HG03469 (cell line): ENCODE measurements around the gene PCARE.

Experiments
- ATAC-seq: cut with Tn5 transposase; IDR thresholded peaks from one replicate; pipeline ENCODE4 v1.9.1; 2021; ENCODE audit warnings: mild to moderate bottlenecking, moderate library complexity, moderate number of reproducible peaks; ENCODE audit not compliant: unreplicated experiment

Gene PCARE

GRCh38 chr2:29040552-29040951 is 33.8 kb downstream of the PCARE start:
- no peak for ATAC-seq

- no peak for ATAC-seq
Measured at GRCh38 chr2:29039718-29040480, 34.4 kb downstream of the PCARE start.

DNA sequence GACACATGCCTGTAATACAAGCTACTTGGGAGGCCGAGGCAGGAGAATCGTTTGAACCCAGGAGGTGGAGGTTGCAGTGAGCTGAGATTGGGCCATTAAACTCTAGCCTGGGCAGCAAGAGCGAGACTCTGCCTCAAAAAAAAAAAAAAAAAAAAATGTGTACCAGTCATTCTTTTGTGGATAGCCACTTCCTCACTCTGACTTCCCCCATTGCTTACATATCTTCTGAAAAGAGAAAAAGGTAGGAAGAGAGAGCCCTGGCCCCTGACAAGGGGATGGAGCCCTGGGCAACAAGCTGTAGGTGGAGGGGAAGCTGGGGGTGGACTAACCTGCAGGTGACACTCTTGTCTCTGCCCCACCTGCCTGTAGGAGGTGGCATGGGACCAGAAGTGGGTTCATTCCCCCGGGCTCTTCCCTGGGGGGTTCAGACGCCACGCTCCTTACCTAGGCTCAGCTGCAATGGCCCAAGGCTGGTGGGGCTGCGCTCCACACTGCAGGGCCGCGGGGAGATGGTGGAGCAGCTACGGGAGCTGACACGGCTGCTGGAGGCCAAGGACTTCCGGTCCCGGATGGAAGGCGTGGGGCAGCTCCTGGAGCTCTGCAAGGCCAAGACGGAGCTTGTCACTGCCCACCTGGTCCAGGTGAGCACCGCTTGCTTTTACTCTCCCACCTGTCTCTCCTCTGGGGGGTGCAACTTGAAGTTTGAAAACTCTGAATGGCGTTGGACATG is 39.1 kb downstream of the PCARE start:
- ATAC-seq, result no peak

GRCh38 chr2:29033656-29034055 is 40.7 kb downstream of the PCARE start:
- no peak for ATAC-seq

DNA sequence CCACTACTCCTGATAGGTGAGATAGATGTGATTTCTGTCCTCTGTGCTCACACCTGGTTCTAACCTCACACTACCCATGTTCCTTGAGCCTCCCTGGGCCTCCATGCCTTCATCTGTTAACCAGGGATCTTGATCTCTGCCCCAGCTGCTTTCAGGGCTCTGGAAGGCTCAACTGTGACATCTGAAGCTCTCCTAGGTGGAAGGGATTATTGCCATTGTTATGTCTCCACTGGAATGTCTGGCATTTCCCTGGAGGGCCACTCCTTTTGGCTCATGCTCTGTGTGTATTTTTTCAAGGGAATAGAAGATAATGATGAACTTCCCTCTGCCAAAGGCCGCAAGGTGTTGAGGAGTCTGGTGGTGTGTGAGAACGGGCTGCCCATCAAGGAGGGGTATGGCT is 41.2 kb downstream of the PCARE start:
- no peak for ATAC-seq

DNA sequence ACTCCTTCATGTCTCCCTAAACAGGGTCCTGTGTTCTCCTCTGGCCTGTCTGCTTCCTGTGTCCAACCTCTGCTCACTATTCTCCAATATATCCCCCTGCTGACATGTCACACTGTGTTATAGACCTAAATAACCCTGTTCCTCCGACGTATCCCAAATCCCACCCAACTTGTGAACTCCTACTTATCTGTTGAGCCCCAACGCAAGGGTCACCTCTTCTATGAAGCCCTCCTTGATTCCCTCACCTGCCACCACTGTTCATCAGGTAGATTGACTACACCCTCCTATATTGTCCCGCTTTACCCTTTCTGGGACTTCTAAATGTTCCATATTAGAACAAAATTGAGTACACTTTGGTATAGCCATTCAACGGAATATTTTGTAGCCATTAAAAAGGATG is 42.1 kb downstream of the PCARE start:
- ATAC-seq, result no peak

DNA sequence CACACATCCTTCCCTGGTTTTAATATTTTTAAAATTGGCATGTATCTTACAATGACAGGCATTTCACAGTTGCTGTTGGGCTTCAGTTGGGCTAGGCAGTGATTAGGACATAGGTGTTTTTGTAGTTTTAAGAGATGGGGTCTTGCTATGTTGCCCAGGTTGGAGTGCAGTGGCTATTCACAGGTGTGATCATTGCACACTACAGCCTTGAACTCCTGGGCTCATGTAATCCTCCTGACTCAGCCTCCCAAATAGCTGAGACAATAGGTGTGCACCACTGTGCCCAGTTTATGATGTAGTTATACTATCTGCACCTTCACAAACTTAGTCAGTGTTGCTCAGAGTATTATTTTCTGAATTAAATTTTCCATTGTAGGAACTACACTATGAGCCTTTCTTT is 43.3 kb downstream of the PCARE start:
- no peak for ATAC-seq

DNA sequence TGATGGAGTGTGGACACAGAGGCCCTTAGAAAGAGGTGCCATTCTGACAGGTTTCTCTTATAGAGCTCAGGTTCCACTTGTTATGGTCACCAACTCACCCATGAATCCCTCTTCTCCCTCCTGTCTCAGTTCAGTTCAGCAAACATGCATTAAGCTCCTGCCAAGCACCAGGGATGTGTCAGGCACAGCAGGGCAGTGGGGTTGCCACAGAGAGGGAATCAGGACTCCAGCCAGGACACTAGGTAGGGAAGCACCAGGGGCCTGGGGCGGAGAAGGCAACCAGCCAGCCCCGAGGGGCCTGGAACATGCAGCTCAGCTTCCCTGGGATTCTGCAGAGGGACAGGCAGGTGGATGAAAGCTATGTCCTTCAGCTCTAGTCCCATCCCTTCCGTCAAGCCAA is 48.6 kb downstream of the PCARE start:
- ATAC-seq, result no peak

DNA sequence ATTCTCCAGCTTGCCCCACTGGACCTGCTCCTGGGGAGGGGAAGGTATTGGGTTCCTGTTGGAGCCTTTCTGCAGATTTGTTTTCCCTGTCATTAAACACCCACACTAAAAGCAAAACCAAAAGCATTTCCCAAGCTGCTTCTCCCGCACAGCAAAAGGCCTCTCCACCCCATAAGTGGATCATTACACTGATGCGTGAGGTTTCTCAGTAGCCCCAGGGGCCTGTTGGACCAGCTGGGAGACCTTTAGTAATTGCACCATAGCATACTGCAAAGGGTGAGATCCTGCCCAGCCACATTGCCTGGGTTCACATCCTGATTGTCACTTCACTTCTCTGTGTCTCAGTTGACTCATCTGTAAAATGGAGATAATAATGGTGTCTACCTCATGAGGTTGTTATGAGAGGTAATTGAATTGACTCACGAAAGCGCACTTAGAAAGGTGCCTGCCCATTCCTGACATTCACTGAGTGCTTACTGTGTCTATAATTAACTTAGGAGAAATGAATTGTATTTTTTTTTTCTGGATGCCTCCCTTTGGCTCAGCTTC is 49.4 kb downstream of the PCARE start:
- ATAC-seq, result no peak

- no peak for ATAC-seq
Measured at GRCh38 chr2:29023188-29023587, 51.1 kb downstream of the PCARE start.

DNA sequence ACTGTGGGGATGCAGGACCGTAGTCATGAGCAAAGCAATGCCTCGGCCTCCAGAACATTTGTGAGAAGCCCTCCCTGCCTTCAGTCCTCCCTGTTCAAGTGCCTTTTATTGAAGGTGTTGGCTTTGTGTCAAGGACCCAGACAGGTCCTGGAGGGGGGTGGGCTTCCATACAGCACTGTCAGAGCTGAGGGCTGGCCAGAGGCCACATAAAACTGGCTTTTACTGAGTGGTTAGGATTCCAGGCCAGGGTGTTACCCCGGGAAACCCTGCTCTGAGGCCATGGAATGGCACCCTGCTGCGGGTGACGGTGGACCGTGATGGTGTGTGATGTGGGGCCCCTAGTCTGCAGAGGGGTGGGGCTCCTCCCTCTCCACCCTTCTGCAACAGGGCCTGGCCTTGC is 51.6 kb downstream of the PCARE start:
- ATAC-seq, result no peak

DNA sequence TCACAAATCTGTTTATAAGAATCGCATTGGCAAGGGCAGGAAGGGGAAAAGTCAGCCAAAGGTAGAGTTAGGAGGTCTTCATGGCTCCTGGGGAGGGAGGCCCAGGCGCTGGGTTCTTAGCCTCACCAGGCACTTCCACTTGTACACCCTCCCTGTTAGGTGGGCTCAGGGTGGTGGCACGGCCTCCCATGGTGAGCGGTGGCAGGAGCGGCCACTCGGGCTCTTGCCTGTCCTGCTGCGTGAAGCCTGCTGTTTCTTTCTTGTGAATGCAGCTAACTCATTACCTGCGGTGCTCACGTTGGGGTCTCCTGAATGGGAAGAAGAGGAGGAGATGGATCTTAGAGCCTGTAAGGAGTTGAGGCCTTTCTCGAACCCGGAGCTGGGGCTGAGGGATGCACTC is 52.4 kb downstream of the PCARE start:
- ATAC-seq, result no peak

DNA sequence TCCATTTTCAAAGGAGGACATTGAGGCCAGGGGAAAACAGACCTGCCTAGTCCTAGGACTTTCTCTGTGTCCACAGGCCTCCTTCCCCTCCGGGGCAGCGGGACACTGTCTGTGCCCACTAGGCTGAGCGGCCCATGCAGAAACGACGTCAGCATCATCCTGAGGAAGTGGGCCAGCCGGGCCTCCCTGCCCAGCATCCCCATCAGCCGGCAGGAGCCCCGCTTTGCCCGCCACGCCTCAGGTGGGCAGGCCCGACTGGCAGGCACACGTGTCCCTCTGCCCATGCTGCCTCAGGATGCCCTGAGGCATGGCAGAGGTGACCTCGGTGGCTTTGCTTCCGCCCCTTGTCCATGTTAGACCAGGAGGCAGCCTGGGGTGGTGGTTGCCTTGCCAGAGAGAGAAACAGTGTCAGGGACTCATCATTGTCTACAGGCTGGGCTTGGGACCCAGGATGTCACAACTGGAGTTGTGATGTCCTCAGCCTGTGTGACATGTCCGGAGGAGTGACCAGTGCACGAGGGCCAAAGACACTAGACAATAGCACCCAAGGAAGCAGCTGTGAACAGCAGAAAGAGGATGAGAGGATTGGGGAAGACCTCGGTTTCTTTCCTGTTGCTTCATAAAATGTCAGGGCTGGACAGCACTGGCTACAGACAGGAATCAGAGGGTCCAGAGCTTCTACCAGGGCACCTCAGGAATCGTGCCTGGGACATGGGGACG is 56.4 kb downstream of the PCARE start:
- no peak for ATAC-seq

- no peak for ATAC-seq
Measured at GRCh38 chr2:29016504-29016903, 57.8 kb downstream of the PCARE start.

DNA sequence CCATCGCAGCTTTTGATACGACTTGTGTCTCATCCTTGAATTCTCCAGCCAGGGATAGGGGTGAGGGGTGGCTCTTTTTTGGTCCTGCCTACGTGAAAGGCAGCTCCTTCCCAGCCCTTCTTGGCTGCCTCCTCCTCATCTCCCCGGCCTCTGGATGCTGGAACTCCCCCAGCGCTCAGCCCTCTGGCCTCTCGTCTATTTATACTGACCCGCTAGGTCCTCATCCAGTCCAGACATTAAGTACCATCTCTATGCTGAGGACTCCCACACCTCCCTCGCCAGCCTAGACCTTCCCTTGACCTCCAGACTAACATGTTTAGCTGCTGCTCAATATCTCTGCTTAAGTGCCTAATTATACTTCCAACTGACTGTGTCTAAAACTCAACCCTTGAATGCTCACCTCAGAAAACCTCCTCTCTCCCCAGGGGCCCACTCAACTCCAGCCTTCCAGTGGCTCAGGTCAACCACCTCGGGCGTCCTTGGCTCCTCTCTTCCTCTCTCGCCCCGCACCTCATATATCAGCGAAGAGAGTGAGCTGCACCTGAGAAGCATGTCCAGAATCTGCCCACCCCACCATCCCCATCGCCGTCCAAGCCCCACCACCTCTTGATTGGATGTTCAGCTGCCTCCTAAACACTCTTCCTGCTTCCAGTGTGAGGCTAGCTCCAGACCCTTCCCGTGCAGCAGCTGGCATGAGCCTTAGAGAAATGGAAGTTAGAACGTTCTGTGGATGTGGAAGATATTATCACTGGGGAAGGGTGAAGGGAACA is 58.4 kb downstream of the PCARE start:
- ATAC-seq, result no peak

DNA sequence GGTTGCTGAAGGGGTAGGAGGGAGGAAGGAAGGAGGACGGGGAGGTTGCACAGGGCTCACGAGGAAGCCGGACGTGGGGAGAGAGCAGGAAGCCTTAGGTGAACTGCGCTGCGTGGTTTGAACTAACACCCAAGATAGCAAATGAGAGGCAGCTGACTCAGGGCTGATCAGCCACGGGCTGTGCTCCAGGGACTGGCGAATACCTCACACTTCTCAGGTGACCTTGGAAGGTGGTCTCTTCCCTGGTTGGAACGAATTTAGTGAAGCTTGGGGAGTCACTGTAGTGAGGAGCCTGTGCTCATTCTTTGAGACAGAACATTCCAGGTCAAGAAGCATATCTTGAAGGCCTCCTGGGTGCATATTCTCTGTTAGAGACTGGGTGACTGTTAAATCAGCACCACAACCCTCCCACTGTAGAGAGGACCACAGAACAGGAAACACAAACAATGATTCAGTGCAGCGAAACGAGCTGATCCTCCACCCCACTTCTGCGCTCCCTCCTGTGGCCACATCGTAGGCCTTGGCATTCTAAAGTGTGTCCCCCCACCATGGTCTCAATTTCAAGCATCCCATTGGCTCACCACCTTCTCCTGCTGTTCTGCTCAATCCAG is 59.4 kb downstream of the PCARE start:
- ATAC-seq, result no peak

GRCh38 chr2:29014331-29014730 is 60.0 kb downstream of the PCARE start:
- ATAC-seq, result no peak

DNA sequence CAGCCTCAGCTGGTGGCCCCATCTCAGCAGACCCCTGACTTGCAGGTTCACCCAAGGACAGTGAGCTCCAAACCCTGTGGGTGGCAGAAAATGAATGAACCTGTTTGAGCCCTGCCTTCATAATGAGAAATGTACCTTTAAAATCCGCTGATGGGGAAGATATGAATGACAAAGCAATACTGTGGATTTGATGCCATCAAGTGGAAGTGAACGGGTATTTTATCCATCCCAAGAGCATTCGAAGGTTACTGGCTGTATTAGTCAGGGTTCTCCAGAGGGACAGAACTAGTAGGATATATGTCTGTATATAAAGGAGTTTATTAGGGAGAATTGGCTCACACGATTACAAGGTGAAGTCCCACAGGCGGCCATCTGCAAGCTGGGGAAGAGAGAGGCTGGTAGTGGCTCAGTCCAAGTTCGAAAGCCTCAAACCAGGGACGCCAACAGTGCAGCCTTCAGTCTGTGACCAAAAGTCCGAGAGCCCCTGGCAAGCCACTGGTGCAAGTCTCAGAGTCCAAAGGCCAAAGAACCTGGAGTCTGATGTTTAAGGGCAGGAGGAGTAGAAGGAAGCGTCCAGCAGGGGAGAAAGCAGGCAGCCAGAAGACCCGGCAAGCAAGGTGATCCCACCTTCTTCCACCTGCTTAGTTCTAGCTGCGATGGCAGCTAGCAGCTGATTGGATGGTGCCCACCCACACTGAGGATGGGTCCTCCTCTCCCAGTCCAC is 61.1 kb downstream of the PCARE start:
- no peak for ATAC-seq

DNA sequence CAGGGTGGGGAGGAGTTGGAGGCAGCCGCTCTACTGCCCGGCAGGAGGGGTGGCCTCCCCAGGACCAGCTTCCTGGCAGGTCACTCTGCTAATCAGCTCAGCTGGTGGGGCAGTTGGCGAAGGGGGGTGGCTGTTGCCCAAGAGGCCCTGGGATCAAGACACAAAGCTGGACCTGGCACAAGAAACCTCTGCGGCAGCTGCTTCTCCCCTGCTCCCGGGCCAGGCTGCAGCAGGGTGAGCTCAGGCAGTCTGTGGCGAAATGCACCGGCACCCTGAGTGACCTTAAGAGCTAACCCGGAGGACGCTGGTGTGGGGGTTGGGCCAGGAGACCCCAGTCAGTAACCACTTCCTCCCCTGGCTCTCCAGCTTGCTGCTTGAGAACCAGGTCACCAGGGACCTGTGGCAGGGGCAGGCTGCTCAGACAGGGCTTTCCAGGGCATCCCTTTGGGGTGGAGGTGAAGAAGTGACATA is 62.1 kb downstream of the PCARE start:
- no peak for ATAC-seq
